HG03045 (cell line): Measurements from ENCODE around the gene KDM5C.
A peak's percentile ranks its signal among the peaks of the same experiment; 100 is the strongest.

Source experiments
- ATAC-seq: cut with Tn5 transposase; IDR thresholded peaks from one replicate; pipeline ENCODE4 v1.9.1; 2021; ENCODE audit warnings: mild to moderate bottlenecking, moderate library complexity; ENCODE audit not compliant: unreplicated experiment

The KDM5C gene

DNA sequence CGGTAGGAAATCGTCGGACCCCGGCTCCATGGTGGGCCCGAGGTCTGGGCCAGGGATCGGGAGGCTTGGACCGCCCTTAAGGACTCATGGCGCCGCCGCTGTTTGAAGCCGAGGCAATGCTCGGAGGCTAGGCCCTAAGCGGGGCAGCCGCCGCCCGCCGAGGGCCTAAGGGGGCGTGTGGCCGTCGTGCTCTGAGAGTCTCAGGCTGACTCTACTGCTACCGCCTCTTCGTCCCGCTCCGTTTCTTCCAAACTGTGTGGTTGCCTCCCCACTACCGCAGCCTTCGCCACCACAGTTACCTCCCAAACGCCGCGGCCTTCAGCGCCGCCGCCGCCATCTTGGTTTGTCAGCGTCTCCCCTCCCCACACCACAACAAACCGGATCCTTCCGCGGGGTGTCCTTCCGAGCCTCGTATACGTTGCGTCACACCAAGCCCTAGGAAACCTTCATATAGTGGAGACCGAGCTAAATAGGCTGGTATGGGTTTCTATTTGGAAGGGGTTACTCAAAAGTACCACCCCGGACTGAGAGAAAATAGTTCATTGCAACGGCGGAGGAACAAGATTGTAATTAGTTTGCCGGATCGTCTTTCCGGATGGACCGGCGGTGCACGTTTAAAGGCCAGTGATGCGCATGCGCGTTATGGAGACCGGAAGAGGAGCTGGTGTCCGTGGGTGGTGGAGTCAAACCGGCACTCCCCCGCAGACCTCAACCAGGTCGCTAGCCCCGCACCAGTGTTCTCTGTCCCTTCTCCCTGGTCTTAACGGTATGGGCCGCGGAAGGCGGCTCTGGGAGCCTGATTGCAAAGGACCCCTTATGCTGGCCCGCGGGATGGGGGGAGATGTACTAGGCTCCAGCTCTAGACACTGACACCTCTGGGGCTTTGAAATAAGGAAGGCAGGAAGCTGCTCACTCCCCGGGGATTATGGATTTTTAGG is at the start of gene KDM5C:
TSS of gene KDM5C (minus strand) at position 348 of the 938 bp plus-strand sequence. CDS start at position 30, 318 bp downstream.
- ATAC-seq = peak; percentile 80

DNA sequence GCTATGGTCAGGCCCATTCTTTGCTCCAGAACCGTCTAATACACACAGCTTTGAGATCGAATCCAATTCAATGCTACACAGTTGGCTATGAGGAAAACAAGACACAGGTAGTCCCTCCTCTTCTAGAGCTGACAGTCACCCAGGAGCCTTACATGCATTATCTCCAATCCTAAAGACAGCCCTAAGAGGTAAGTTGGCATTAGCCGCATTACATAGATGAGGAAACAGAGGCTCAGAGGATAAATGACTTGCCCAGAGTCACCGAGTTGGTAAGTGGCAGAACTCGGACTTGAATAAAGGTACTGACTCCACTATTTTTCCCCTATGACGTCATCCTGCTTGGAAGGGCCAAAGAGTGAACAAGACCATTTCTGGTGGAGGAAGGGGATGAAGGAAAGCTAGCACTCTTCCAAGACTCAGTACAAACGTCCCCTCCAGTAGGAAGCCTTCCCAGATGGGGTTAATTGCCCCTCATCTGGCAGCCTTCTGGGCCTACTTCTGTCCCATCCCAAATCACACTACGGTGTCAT is 47.9 kb upstream of the KDM5C start:
- ATAC-seq = no peak

DNA sequence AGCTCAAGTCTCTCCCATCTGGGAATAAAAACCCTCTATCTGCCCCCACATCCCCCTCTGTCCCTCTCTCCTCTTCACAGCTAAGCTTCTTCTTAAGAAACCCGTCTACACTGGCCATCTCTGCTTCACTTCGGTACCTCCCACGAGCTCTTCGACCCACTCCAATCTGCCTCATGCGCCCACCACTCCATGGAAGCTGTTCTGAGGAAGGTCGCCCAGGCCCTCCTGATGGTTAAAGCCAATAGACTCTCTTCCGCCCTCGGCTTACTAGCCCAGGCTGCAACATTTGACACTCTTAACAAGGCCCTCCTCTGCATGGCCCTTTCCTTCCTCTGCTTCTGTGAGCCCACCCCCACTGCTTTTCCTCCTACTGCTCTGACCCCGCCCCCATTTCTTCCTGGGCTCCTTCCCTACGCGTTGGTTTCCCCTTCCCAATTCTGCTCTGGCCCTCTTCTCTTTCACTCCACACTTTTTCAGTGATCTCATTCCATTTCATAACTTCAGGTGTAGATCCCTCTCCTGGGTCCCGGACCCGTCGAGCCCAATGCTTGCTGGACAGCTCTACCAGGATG is 44.6 kb upstream of the KDM5C start:
- no peak for ATAC-seq

DNA sequence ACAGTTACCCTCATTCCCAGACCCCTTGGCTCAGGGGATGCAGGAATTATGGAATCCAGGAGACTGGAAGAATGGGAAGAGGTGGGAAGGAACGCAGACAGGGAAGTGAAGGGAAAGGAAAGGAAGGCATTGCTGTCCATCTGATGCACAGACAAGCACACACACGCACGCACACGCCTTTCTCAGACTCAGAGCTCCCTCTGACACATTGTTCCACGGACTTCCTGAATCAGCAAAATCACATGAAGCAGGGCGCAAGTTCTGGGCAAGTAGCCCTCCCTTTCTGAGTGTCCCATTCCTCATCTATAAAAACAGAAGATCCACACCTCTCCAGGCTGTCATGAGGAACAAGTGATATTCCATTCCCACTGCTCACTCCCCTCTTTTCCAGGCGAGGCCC is 43.2 kb upstream of the KDM5C start:
- ATAC-seq = no peak

DNA sequence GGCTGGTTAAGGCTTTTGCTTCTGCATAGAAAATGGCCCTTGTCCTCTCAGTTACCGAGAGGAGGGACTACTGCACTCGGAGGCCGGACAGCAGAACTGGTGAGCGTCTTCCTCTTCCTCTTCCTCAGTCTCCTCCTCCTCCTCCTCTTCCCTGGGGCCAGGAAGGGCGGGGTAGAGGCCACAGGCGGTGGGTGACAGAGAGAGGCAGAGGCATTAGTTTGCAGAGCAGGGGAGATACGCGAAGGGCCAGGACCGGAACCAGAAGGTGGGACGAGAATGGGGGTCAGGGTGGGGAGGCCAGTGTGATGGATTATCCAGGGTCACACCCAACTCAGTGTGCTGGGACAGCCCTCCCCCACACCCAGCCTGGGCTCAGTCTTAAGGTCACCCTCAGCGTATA is 41.9 kb upstream of the KDM5C start:
- ATAC-seq = no peak

DNA sequence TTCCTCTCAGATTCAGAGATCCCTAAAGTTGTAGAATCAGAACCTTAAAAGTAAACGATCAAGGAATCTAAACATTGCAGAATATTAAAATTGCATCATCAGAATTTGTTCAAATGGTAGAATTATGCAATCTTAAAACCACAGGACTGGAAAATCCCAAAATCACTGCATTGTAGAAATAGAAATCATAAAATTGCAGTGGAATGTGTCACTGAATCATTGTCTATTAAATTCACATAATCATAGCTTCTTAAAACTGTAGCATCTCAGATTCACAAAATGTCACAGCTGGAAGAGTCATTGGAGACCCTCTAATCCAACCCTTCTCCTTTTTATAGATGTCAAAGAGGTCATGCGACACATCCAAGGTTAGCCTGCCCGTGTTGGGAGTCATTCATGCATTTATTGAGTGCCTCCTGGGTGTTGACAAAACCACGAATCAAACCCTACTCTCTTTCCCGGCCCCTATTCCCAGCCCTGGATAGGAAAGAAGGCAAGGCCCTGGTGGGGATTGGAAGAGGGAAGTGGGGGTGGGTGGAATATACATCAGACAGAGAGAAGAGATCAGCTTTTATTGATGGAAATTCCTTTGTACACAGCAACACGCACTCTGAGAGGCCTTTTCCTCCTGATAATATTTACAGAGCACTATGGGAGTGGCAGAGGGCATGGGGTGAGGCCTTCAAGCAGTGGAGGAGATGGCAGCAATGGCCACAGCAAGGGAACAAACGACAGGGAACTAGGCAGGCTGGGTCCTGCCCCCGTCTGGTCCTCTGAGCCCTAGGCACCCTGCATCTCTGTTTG is 41.0 kb upstream of the KDM5C start:
- no peak for ATAC-seq

DNA sequence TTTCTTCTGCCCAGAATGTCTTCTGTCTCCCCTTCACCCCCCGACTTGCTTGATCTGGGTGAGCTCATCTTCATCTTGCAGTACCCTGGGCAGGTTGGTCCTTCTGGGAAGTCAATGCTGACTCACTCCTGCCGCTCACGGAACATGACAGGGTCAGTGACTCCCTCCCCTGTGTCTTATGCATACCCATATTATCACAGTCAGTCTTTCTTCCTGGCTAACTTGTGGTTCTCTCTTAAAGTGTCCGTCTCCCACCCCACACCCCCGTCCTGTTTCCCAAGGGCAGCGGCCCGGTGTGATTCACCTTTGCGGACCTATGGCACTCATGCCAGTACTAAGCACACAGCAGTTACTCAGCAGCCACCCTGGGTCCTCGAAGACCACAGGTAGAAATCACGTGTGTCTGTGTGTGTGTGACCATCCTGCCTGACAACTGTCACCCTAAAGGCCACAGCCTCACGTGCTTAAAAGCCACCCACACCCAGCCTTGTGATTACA is 38.6 kb upstream of the KDM5C start:
- ATAC-seq = no peak

DNA sequence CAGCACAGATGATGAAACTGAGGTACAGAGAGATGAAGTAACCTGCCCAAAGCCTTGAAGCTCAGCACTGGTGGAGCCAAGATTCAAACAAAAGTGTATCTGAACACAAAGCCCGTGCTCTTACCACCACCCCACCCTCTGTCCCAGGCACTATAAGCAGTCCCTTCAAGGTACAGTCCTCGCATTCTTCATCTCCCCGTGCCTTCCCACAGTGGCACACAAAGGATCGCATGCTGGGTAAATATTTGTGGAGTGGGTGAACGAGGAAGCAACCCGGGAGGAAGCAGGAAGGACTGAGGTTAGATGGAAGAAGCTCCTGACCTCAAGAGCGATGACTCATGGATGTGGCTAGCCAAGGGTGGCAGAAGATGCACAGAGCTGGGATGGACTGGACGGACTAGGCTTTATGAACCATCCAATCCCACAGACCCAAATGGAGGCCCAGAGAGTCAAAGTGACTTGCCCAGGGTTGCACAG is 37.9 kb upstream of the KDM5C start:
- no peak for ATAC-seq

DNA sequence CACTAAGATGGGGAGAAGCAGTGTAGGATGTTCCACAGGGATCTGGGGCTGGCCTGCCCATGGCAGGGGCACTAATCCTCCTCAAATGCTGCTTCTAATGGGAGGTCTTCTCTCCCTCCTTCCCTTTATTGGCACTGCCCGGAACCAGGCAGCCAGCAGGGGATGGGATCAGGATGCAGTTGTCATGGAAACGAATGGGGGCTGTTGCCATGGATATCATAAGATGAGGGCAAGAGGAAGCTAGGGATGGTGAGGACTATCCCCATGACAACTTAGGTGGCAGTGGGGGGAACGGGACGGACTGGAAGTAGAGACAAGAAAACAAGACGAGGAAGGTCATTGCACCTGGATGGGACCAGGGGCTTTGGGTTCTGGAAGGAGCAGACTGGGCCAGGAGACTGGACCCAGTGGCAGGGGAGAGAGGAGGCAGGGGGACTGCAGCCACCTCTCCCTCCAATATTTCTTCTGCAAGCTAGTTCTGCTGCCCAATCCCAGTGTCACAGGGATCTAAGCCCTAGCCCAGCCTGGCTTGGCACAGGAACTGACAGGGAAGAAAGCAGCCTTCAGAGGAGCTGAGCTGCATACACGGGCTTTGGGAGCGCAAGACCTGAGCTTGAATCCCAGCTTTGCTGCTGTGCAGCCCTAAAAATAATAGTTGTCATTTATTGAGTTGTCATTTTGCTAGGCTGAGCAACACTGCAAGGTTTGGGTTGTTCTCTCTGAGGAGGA is 37.3 kb upstream of the KDM5C start:
- no peak for ATAC-seq

DNA sequence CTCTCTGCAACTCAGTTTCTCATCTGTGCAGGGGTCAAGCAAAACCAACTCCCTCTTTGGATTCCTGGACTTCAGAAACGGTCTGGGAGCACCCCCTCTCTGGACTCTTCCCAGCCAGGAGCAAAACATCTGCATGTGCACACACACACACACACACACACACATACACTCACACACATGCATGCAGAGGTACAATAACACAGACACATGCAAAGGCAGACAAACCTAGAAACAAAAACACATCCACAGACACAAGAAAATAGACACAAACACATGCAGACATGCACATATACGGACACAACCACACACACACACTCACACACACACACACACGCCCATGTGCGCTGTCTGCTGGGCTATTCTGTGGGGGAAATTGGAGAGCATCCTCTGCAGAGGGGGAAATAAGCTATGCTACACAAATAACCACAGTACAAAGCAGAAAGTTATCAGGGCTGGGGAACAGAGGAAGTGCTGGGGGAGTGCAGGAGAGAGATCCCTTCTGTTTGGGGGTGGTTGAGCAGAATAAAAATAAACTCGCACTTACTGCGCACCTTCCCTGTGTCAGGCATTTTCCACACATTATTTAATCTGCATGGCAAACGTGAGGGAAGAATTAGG is 36.5 kb upstream of the KDM5C start:
- no peak for ATAC-seq

DNA sequence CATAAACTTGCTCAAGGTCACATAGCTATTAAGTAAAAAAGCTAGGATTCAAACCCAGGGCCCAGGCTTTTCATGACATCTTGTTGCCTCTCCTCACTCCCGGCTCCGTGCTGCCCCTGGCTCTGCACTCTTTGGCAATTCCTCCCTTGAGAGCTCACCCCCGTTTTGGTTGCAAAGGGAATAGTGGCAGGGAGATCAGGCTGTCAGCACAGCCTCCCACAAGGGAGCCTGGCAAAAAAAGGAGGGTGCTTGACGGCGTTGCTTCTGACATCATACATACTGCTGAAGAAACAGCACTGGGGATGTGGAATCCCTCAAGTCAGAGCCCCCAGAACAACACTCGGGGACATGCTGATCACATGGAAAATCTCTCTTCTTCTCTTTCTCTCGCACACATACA is 35.8 kb upstream of the KDM5C start:
- ATAC-seq = no peak

DNA sequence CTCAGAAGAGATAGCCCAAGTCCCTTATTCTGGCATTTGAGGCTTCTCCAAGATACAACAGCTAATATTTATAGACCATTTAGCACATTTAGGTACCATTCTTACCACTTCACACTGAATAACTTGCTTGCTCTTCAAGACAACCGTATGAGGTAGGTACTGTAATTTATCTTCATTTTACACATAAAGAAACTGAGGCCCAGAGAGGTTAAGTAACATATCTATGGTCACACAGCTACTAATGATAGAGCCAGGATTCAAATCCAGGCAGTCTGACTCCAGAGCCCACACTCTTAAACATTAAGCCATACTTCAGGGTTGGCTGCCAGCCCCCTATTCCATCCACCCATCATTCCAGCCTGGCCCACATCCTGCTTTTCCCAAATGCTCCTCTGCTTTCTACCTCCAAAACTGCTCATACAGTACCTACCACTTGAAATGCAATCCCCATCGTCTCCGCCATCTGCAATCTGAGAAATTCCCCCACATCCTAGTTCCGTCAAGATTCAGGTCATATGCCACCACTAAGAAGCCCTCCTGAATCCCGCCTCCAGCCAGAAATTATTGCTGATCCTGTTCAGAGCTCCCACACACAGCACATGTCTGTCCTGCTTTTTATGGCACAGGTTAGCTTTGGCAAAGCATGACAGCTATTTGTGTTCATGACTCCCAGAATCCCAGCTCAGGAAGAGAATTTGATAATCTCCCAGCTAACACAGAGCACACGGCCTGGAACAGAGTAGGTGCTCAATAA is 32.8 kb upstream of the KDM5C start:
- no peak for ATAC-seq

DNA sequence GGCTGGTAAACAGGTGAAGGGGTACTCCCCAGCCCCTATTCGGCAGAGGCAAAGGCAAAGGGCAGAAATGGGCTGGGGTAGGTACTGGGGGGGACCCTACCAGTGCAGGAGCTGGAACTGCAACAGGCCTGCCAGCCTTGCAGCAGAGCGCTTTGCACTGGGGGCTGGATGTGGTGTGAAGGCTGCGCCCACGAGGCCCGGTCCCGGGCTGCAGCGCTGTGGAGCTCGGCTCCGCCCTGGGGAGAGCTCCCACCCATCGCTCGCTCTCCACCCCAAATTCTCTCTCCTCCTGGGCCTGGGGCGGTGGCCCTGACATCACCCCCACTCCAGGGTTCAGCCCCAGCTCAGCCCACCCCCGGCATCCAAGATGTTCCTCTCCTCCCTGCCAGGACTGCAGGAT is 32.2 kb upstream of the KDM5C start:
- no peak for ATAC-seq

DNA sequence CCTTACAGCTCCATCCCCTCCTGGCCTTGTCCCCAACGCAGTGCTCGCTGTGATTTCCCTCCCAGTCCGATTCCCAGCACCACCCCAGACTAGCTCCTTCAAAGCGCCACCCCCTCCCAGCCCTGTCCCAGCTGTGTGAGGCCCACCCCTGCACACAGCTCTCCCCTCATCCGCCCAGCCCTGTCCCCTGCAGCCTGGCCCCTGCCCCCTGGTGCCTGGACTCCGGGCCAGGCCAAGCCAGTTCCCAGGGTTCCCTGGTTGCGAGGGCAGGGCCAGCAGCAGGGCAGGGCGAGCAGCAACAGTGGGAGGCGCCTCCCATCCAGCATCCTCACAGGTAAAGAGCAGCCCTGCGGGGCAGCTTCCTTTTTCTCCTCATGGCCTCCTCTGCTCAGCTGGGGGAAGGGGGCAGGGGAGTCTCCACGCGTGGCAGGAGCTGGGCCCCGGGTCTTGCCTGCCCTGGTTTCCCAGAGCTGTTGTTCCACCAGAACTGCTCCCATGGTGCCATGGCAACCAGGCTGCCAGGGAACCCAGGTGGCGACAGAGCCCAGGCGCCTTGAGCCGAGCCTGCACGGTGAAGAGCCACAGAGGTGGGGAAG is 31.5 kb upstream of the KDM5C start:
- ATAC-seq = no peak

DNA sequence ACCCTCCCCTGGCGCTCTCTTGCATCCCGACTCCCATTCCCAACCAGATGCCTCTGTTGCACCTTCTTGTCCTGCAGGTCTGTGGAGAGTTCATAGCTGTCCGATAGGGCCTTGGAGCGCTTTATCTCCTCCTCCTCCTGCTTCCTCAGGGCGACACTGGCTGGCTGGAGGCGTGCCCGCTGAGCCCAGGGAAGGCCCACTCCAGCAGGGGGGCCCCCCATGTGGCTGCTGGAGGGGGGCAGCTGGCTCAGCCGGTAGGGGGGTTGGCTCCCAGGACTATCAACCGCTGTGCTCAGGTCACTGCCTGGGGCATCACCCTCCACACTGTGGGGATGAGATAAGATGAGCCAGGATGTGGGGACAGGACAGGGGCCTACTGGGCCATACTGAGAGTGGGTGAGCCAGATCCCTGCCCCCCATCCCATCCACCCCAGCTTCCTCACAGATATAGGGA is 30.8 kb upstream of the KDM5C start:
- no peak for ATAC-seq

DNA sequence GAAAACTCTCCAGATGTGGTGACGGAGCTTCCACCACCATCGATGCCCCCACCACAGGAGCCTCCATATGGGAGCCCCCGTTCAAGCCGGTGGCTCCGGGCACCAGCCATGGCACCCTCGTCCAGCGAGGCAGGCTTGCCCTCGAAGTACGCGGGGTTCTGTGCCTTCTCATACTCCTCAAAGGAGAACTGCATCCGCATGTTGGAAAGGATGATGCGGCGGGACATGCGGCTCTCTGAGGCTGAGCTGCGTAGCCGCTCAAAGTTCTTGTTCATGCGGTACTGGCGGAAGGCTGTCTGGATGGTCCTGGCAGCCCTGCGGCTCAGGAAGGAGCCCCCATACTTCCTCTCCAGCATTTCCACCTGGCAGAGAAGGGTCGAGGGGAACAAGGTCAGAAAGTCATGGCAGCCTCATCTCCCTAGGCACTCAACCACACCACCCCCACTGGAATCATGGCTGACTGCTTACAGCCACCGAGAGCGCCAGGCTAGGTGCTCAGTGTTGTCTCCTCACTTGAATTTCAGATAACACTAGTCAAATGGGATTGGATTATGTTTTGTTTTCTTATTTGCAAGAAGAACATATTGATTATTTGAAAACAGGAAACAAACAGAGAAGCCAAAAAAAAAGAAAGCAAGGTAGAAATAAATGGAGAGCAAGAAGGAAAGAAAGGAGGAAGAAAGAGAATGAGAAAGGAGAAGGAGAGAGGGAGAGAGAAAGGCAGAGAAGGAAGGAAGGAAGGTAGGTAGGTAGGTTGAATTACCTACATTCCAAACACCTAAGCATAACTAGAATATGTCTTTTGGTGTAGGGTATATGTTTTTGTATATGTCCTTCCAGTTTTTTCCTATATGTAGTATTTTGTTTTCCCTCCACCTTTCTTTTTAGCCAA is 29.8 kb upstream of the KDM5C start:
- ATAC-seq = no peak

DNA sequence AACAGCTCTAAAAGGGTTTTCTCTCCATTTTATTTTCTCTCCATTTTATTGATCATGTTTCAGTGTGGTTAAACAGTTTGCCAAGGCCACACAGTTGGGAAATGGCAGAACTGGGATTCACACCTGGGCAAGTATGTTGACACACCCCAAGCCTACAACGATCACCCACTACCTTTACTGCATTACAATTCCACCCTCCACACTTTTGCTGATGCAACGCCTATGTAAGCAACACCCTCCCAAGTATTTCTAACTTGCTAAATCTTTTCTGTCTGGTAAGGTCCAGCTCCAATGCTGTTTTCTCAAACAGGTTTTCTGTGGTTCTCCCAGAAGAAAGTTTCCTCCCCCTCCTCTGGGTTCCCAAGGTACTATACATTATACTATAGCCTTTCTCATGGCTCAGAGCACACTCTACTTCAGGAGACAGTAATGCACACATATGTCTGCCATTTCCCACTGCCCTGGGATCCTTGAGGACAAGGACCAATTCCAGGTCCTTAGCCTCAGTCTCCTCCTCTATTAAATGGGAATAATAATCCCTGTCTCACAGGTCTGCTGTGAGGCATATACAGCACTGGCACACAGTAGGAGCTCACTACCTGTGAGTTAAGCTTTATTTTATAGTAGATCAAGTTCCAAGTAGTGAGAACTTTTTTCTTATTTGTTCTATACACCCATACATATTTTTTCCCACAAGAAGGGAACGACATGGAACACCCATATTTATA is 28.4 kb upstream of the KDM5C start:
- ATAC-seq = no peak
